ENCODE measurements around the gene RPL13A. TPM values are rescaled to one million over a fixed set of nuclear protein-coding genes. Genes with fewer than 3 reads are reported as not detected.
"Not testable (repeated sequence)": the region's sequence is repeated elsewhere in the genome, so short reads cannot be mapped to it uniquely, and the experiment has no call there.

Gene RPL13A
- total RNA-seq, 1 experiment from 2014 or later = 2,630 TPM

DNA sequence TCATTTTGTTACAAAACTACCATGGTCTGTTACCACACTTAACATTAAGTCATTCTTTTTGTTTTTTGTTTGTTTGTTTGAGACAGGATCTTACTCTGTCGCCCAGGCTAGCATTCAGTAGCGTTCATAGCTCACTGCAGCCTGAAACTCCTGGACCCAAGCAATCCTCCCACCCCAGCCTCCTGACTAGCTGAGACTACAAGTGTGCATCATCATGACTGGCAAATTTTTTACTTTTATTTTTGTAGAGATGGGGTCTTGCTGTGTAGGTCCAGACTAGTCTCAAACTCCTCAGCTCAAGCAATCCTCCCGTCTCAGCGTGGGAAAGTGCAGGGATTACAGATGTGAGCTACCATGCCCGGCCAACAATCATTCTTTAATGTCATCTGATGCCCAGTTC lies 31.1 kb upstream of the RPL13A start:
- no peak for DNase-seq (ENCODE audit: low read depth)

DNA sequence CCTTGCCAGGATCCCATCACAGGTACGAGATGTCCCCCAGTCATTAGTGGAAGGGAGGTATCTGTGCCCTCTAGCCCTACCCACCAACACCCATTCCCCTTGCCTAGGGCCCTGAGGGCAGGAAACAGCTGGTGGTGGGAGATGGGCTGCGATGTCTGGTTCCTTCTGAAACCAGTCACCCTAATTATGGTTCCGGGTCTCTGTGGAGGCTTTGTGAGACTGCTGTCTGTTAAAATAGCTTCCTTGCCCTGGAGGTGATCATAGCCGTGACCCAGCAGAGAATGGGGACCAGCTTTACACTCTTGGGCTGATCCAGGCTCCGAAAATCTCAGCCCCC lies 28.9 kb upstream of the RPL13A start:
- DNase-seq (ENCODE audit: low read depth) = no peak

GRCh38 chr19:49459388-49459787 lies 28.0 kb upstream of the RPL13A start:
- no peak for DNase-seq (ENCODE audit: low read depth)

- DNase-seq (ENCODE audit: low read depth) = not testable (repeated sequence)
Measured at GRCh38 chr19:49461130-49461529, 26.3 kb upstream of the RPL13A start.

GRCh38 chr19:49461656-49462055 lies 25.8 kb upstream of the RPL13A start:
- DNase-seq (ENCODE audit: low read depth) = no peak

GRCh38 chr19:49462492-49462891 lies 24.9 kb upstream of the RPL13A start:
- DNase-seq (ENCODE audit: low read depth) = no peak

DNA sequence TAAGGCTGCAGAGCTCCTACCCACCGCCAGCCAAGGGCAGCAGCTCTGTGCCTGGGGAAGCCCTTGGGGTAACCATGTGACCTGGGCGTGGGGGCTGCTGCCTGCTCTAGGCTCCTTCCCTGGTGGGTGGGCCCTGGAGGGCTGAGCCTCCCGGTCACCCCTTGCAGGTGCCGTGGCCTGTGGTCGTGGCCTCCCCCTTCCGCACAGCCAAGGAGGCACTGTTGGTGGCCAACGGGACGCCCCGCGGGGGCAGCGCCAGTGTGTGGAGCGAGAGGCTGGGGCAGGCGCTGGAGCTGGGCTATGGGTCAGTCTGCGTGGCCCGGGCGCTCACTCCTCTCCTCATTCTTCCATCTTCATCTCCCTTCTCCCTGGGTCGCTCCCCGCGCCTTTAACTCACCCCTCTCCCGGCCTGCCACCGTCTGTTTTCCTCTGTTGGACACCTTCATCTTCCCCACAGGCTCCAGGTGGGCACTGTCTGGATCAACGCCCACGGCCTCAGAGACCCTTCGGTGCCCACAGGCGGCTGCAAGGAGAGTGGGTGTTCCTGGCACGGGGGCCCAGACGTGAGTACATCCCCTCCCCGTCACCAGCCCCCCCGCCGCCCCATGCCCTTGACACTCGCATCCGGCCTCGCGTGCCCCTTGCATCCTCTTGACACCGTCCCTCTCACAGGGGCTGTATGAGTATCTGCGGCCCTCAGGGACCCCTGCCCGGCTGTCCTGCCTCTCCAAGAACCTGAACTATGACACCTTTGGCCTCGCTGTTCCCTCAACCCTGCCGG lies 23.3 kb upstream of the RPL13A start:
- DNase-seq (ENCODE audit: low read depth) = no peak

DNA sequence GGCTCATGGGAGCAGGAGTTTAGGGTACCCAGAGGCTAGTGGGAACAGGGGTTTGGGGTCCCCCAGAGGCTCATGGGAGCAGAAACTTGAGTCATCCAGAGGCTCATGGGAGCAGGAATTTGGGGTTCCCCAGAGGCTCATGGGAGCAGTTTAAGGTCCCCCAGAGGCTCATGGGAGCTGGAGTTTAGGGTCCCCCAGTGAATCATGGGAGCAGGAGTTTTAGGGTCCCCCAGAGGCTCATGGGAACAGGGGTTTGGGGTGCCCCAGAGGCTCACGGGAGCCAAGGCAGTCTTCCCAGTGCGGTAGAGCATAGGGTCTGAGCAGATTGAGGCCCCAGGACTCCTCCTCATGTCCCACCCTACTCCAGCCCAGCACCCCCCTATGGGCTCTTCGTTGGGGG lies 22.0 kb upstream of the RPL13A start:
- DNase-seq (ENCODE audit: low read depth) = no peak

GRCh38 chr19:49468199-49468598 lies 19.2 kb upstream of the RPL13A start:
- DNase-seq (ENCODE audit: low read depth) = no peak

GRCh38 chr19:49468746-49469447 lies 18.5 kb upstream of the RPL13A start:
- peak; percentile 67 for DNase-seq (ENCODE audit: low read depth)

DNA sequence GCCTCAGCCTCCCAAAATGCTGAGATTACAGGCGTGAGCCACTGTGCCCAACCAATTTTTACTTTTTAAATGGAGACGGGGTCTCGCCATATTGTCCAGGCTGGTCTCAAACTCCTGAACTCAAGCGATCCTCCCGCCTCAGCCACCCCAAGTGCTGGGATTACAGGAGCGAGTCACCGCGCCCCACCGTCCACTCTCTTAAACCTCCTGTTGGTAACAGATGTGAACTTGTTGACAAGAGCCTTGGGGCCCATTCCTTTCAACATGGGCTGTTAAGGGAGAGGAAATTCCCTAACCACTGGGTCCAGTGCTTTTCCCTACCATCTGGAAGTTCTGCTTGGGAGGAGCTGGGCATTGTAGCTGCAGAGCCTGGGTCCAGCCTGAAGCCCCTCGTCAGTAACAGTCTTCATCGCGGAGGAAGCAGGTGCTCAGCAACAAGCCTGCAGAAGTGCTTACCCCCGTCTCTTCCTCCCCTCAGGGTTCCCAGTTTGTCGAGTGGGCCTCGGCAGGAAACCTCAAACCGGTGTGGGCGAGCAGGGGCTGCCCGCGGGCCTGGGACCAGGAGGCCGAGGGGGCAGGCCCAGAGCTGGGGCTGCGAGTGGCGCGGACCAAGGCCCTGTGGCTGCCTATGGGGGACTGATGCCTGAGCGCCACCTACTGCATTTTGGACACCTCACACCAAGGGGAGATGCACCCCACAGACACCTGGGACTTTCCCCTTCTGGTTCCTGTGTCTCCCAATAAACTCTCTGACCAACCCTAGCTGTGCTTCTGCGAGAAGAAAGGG lies 17.4 kb upstream of the RPL13A start:
- peak; percentile 64 for DNase-seq (ENCODE audit: low read depth)

DNA sequence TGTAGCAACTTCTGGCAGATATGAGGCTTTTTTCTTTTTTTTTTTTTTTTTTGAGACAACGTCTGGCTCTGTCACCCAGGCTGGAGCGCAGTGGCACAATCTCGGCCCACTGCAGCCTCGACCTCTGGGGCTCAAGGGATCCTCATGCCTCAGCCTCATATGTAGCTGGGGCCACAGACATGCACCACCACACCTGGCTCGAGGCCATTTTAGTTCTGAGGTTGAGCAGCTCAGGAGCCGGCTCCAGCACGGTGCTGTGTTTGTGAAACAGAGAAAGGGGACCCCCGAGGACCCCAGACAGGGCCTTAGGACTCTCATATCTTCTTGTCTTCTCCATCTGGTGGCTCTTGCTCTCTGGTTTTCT lies 16.8 kb upstream of the RPL13A start:
- no peak for DNase-seq (ENCODE audit: low read depth)

DNA sequence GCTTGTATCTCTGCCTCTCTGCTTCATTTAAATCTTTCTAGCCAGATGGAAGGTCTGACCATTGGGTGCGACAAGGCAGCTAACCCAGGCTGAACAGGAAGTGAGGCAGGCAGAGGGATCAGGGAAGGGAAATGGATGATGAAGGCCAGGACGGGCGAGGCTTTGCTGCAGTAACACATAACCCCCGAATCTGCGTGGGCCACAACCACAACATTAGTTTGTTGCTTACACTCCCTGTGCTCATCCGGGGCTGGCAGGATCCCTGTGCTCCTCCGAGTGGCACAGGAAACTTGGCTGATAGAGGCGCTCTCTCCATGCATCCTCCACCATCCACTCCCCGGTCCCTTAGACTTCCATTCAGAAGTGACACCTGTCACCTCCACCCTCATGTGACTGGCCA lies 14.5 kb upstream of the RPL13A start:
- DNase-seq (ENCODE audit: low read depth) = no peak

- DNase-seq (ENCODE audit: low read depth) = not testable (repeated sequence)
Measured at GRCh38 chr19:49473501-49473867, 13.9 kb upstream of the RPL13A start.

DNA sequence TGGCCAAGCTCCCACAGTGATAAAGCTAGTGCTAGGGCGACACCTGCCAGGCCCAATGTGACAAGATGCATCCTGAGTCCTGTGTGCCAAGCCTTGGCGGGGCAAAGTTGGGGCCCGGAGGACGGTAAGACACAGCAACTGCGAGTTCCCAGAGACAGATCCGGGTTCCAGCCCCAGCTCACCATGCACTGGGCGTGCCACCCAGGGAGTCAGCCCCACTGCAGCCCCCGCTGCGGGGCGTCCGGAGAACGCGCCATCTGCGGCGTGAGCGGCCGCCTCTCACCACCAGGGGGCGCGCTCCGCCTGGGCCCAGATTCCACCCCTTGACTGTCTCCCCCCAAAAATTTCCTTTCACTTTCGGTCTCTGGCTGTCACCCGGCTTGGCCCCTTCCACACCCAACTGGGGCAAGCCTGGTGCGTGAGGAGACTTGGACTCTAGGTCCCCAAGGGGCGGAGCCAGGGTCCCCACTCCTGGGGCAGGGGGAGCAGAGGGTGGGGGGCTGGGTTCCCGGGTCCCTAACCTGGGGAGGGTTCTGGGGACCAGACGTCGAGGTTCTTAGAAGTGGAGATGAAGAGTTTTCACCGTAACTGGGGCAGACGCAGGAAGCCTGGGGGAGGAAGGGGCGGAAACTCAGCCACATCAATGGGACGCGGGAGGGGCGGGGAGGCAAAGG lies 13.4 kb upstream of the RPL13A start, which contains the start of gene FLT3LG:
TSS of gene FLT3LG (plus strand) at position 348 of the 674 bp plus-strand sequence. CDS start 425 bp downstream, outside the sequence.
- DNase-seq (ENCODE audit: low read depth) = peak; percentile 83

DNA sequence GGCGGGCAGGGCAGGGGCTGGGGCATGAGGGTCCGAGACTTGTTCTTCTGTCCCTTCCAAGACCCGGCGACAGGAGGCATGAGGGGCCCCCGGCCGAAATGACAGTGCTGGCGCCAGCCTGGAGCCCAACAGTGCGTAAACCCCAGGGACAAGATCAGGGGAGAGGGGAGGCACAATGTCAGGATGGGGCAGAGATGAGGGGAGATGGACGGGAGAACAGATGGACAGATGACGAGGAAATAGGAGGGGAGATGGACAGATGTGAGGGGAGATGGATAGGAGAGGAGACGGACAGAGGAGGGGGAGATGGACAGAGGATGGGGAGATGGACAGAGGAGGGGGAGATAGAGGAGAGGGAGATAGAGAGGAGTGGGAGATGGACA lies 12.9 kb upstream of the RPL13A start:
- DNase-seq (ENCODE audit: low read depth) = no peak

DNA sequence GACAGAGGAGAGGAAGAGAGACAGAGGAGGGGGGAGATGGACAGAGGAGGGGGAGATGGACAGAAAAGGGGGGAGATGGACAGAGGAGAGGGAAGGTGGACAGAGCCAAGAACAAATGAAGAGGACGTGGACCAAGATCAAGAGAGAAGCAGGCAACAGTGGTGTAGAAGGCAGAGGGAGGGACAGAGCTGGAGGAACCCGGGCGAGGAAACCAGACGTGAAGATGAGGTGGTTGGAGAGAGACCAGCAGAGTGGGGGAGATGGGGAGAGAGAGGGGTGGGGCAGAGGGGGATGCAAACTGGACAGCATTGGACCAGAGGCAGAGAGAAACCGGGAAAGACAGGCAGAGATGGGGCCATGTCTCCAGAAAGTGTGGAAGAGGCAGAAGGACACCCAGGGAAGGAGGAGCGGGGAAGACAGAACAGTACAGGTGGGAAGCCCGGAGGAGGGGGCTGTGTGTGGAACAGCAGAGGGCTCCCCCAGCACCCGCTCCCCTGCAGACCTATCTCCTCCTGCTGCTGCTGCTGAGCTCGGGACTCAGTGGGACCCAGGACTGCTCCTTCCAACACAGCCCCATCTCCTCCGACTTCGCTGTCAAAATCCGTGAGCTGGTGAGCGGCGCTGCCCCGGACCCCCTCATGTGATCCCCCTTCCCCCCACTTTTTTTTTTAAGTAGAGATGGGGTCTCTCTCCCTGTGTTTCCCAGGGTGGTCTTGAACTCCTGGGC lies 12.1 kb upstream of the RPL13A start:
- no peak for DNase-seq (ENCODE audit: low read depth)

DNA sequence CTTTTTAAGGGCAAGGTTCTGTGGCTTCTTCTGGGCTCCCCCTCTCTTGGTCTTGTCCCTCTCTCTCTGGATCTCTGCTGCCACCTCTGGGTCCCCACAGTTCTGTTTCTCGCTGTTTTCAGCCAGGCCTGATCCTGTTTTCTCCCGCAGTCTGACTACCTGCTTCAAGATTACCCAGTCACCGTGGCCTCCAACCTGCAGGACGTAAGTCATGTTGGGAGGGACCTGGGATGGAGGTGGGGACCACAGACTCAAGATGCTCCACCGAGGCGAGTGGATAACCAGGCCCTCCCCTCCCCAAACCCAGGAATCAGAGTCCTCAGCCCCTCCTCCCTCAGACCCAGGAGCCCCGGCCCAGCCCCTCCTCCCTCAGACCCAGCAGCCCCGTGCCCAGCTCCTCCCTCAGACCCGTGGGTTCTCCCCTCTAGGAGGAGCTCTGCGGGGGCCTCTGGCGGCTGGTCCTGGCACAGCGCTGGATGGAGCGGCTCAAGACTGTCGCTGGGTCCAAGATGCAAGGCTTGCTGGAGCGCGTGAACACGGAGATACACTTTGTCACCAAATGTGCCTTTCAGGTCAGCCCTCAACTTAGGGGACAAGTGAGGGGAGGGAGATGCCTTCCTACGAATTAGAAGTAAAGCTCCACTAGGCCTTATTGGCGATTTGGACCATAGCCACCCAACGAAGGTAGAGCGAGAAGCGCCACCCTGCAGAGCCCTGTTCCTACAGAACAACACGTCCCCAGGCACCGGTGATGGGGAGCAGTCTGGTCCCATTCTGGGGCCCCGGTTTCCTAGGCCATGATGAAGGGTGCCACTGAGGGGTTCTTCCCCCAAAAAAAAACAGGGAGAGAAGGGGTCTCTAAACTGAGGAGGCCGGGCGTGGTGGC lies 11.2 kb upstream of the RPL13A start:
- DNase-seq (ENCODE audit: low read depth) = no peak

DNA sequence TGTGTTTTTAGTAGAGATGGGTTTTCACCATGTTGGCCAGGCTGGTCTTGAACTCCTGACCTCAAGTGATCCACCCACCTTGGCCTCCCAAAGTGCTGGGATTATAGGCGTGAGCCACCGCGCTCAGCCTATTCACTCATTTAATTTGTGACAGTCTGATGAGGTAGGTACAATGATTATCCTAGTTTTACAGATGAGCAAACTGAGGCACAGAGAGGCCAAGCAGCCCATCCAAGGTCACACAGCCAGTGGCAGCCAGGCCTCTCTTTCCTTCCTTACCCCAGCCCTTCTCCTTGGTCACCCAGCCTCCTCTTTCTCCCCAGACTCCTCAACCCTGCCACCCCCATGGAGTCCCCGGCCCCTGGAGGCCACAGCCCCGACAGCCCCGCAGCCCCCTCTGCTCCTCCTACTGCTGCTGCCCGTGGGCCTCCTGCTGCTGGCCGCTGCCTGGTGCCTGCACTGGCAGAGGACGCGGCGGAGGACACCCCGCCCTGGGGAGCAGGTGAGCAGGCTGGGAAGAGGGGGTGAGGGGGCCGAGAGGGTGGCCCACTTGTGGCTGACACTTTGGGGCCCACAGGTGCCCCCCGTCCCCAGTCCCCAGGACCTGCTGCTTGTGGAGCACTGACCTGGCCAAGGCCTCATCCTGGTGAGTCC lies 7.3 kb upstream of the RPL13A start:
- no peak for DNase-seq (ENCODE audit: low read depth)

All from RPMI7951 (cell line).